ENCODE measurements around the gene WRAP53. TPM values are rescaled to one million over a fixed set of nuclear protein-coding genes. Genes with fewer than 3 reads are reported as not detected.

The WRAP53 gene
- total and polyA plus RNA-seq, 2 of the 13 experiments (the other 11 are each of a cell fraction or from before 2014, with no cell fraction given): 7.0 to 19.5 TPM

GRCh38 chr17:7687908-7688807 lies at the start of gene WRAP53 (continued):
- TF ChIP-seq HDAC6 (IDR thresholded peaks at IDR 0.05; ENCODE audit: low read depth, low read length) (no peak), ZNF431 (CRISPR knock-in tag; IDR thresholded peaks at IDR 0.05; ENCODE audit: borderline replicate concordance, low read depth) (no peak), ADNP (CRISPR knock-in tag; IDR thresholded peaks at IDR 0.05) (no peak), HNRNPL (IDR thresholded peaks at IDR 0.05; ENCODE audit: low read depth, low read length) (no peak), DZIP1 (CRISPR knock-in tag; IDR thresholded peaks at IDR 0.05) (no peak), HNRNPH1 (optimal IDR thresholded peaks at IDR 0.05; ENCODE audit: low read depth, low read length) (no peak), POLR2AphosphoS2 (IDR thresholded peaks at IDR 0.05; ENCODE audit: low read depth, low read length) (no peak), ZNF589 (CRISPR knock-in tag; conservative IDR thresholded peaks at IDR 0.05) (no peak), WIZ (CRISPR knock-in tag; IDR thresholded peaks at IDR 0.05) (no peak), KDM5B (CRISPR knock-in tag; IDR thresholded peaks at IDR 0.05; ENCODE audit: borderline replicate concordance) (no peak), ZNF557 (CRISPR knock-in tag; IDR thresholded peaks at IDR 0.05) (no peak), ZNF460 (CRISPR knock-in tag; IDR thresholded peaks at IDR 0.05; ENCODE audit: borderline replicate concordance) (no peak), DNMT3B (CRISPR knock-in tag; conservative IDR thresholded peaks at IDR 0.05) (no peak), MIER3 (CRISPR knock-in tag; IDR thresholded peaks at IDR 0.05; ENCODE audit: borderline replicate concordance) (no peak; the same call in 1 of the 2 replicates), ZNF564 (CRISPR knock-in tag; IDR thresholded peaks at IDR 0.05) (no peak), KLF16 (CRISPR knock-in tag; IDR thresholded peaks at IDR 0.05) (peak in 1 of 2 experiments; percentile 58; a peak in 1 of 4 replicates), HMG20A (CRISPR knock-in tag; IDR thresholded peaks at IDR 0.05; ENCODE audit: borderline replicate concordance) (no peak), ZNF558 (CRISPR knock-in tag; IDR thresholded peaks at IDR 0.05; ENCODE audit: borderline replicate concordance) (no peak), KDM4B (CRISPR knock-in tag; IDR thresholded peaks at IDR 0.05) (no peak), DNMT1 (CRISPR knock-in tag; IDR thresholded peaks at IDR 0.05) (no peak), RAD21 (CRISPR knock-in tag; IDR thresholded peaks at IDR 0.05) (peak; percentile 76), ARNT (IDR thresholded peaks at IDR 0.05) (no peak), BORCS8-MEF2B (CRISPR knock-in tag; IDR thresholded peaks at IDR 0.05) (no peak), ZNF850 (CRISPR knock-in tag; conservative IDR thresholded peaks at IDR 0.05) (no peak), AFF4 (CRISPR knock-in tag; IDR thresholded peaks at IDR 0.05) (no peak), CBX1 (IDR thresholded peaks at IDR 0.05; ENCODE audit: low read depth) (peak; percentile 49)
